HG02973 (cell line): Measurements from ENCODE around the gene STAG1.
A peak's percentile ranks its signal among the peaks of the same experiment; 100 is the strongest.
"Not testable (repeated sequence)": the region's sequence is repeated elsewhere in the genome, so short reads cannot be mapped to it uniquely, and the experiment has no call there.

Experiments
- ATAC-seq: cut with Tn5 transposase; IDR thresholded peaks from one replicate; pipeline ENCODE4 v1.9.1; 2021; ENCODE audit warnings: moderate library complexity; ENCODE audit not compliant: unreplicated experiment

Gene STAG1

DNA sequence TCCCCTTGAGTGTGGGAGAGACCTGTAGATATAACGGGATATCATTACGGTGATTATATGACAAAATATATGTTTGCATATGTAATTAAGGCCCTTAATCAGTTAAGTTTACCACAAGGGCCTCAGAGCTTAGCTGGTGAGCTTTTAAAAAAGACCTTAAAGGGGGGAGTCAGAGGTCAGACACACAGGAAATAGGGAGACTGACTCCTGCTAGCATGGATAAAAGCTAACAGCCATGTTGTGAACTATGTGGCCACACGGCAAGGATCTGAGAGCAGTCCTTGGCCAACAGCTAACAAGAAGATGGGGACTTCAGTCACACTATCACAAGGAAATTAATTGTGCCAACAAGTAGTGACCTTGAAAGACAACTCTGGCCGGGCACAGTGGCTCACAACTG lies 3.1 kb downstream of the STAG1 start:
- no peak for ATAC-seq

GRCh38 chr3:136745916-136746315 lies 6.3 kb downstream of the STAG1 start:
- no peak for ATAC-seq

DNA sequence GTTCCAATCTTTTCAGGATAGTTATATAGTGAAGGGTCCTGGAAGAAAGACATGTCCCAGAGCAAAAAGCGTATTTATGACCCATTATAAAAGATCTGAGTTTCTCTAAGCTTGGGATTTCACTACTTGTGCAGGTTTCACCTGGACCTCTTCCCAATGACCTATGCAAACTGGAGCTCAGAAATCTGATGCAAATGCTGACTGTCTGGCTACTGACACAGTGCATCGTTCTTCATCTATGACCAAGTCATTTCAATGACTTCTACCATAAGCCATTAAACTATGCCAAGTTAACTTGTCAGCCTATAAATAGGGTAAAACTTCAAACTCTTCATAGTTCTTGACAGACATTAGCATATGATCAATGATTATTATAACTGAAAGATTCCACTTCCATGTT lies 11.1 kb downstream of the STAG1 start:
- no peak for ATAC-seq

- no peak for ATAC-seq
Observed at GRCh38 chr3:136740351-136740958, 11.7 kb downstream of the STAG1 start.

DNA sequence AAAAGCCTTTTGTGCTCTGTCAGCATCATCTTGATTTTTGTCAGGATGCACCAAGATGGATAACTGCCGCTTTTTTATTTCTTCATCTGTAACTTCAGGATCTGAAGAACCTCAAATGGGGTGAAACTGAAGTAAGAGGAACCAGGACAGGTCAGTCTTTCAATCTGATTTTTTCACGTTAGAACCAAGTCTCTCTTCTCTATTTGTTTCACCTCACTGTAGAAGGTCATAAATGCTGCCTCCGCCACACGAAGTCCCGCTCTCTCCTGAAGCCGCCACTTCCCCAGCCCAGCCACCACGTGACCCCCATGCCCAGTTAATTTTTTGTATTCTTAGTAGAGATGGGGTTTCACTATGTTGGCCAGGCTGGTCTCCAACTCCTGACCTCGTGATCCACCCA lies 15.2 kb downstream of the STAG1 start:
- ATAC-seq: not testable (repeated sequence)

- no peak for ATAC-seq
Observed at GRCh38 chr3:136735103-136735502, 17.1 kb downstream of the STAG1 start.

- no peak for ATAC-seq
Observed at GRCh38 chr3:136734382-136735070, 17.7 kb downstream of the STAG1 start.

DNA sequence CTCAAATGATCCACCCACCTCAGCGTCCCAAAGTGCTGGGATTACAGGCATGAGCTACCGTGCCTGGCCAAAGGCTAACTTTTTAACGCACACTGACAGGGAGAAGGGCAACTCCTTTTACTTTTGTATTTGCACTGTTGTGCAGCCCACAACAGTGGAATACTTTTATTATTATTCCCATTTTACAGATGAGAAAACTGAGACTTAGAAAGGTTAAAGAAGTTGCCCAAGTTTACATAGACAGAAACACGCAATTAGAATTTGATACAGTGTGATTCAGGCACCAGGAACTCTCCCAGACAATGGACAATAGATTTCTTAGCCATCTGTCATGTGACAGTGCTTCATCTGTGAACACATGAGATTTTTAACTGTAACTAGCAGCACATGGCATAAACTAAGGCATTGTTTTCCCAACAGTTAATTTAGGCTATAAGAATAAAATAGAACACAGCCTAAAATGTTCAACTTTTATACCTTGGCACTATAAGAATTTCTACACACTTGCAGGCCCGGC lies 18.8 kb downstream of the STAG1 start:
- ATAC-seq: no peak

DNA sequence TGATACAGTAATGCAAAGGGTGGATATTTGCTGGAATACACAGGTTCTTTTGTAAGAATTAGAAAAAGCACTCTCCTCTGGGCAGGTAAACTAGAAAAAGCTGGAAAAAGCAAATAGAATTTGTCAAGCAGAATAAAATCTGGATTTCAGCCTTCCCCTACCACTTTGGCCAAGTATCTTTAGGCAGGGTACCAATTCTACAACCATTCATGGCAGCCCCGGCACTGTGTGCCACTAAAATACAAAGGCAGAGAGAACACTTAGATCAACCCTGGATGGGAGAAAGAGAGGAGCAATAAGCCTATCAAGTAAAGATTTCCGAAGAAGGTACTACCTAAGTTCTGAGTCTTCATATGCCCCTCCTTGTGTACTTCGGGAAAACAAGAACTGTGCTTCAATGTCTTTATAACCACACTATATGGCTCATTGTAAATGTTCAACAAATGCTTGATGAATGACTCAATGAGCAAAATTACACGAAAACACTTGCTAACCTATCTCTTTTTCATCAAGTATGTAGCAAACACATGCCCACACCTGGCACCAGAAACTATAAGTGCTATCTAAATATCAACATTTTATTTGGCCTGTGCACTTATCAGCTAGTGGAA lies 20.8 kb downstream of the STAG1 start:
- no peak for ATAC-seq

DNA sequence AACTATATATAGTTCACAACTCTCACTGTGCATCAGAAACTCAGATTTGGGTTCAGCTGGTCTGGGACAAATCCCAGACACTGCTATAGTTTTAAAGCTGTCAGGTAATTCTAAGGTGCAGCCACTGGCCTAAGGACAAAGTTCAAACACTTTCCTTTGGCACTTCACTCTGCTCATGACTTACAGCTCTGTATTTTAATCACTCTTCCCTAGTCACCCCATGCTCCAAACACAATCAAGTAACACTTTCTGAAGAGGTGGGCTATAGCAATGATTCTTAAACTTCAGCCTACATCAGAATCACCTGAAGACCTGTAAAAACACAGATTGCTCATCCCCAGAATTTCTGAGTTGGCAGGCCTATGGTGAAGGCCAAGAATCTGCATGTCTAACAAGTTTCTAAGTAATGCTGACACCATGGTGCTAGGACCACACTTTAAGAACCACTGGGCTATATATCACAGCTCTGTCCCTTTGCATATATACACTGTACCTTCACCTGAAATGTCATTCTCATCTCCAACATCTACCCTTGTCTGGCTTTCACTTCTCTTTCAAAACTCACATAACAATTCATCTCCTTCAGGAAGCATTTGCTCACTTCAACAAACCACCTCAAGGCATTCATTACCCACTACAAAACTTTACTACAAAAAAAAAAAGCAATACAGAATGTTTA lies 21.4 kb downstream of the STAG1 start:
- ATAC-seq: peak; percentile 52

- ATAC-seq: no peak
Observed at GRCh38 chr3:136728918-136729317, 23.3 kb downstream of the STAG1 start.

GRCh38 chr3:136728473-136728872 lies 23.7 kb downstream of the STAG1 start:
- peak; percentile 62 for ATAC-seq

DNA sequence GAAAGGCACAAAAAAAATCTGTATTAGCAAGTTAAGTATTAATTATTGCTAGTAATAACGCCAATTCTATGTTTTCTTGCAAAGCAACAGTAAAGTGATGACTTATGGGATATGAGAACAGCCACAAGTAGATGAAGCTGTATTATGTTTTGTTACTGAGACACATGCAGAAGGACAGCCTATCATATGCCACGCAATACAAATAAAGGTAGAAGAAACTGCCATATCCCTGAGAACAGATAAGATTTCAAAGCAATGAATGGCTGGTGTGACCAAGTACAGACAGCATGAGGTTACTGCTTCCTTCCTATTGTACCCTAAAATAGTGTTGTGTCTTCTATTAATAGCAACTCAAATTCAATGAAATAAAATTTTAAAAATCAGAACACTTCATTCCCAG lies 26.7 kb downstream of the STAG1 start:
- no peak for ATAC-seq

DNA sequence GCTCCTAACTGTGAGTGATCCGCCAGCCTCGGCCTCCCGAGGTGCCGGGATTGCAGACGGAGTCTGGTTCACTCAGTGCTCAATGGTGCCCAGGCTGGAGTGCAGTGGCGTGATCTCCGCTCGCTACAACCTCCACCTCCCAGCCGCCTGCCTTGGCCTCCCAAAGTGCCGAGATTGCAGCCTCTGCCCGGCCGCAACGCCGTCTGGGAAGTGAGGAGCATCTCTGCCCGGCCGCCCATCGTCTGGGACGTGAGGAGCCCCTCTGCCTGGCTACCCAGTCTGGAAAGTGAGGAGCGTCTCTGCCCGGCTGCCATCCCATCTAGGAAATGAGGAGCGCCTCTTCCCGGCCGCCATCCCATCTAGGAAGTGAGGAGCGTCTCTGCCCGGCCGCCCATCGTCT lies 29.3 kb downstream of the STAG1 start:
- ATAC-seq: not testable (repeated sequence)

GRCh38 chr3:136722399-136722798 lies 29.8 kb downstream of the STAG1 start:
- ATAC-seq: not testable (repeated sequence)

DNA sequence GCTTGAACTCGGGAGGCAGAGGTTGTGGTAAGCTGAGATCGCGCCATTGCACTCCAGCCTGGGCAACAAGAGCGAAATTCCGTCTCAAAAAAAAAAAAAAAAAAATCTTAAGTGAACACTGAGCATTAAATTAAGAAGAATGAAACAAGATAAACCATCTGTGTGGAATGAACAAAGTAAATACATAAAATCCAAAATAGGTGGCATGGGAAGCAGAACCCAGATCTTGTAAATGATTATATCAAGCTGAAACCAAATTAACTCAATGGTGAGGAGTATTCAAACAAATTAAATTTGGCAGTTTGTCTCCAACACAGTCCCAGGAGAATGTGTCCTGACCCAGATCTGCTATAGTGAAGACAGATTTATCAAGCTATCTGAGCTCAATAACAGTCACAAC lies 32.1 kb downstream of the STAG1 start:
- ATAC-seq: no peak

DNA sequence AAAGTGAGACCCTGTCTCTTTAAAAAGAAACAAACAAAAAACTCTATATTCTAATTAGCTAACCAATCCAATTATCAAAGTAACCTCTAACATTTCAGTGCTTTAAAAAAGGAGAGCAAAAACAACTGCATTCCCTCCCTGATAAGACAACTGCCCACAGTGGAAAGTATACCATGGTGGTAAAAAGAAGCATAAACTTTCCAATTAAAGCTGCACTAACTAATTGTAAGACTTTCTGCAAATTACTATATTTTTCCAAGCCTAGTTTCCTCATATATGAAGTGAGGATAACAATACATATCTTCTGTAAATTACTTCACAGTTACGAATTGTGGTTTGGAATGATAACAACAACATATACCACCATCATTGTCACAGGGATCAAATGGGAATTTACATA lies 35.5 kb downstream of the STAG1 start:
- no peak for ATAC-seq

GRCh38 chr3:136714020-136714419 lies 38.2 kb downstream of the STAG1 start:
- no peak for ATAC-seq

DNA sequence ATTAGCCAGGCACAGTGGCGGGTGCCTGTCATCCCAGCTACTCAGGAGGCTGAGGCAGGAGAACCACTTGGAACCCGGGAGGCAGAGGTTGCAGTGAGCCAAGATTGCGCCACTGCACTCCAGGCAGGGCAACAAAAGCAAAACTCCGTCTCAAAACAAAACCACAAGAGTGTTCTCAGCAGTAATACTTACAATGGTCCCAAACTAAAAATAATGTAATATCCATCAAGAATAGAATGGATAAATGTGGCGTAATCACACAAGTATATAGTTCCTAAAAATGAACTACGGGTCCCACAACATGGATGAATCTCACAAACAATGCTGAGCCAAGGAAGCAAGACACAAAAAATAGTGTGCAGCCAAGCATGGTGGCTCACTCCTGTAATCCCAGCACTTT lies 39.2 kb downstream of the STAG1 start:
- no peak for ATAC-seq

DNA sequence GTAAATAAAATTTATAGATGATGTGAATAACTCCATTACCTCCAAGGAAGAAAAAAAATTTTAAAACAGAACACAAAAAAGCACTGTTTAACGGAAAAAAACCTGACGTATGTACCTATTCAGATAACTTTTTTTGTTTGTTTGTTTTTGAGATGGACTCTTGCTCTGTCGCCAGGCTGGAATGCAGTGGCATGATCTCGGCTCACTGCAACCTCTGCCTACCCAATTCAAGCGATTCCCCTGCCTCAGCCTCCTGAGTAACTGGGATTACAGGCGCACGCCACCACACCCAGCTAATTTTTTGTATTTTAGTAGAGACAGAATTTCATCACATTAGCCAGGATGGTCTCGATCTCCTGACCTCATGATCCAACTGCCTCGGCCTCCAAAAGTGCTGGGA lies 40.3 kb downstream of the STAG1 start:
- not testable (repeated sequence) for ATAC-seq

- ATAC-seq: no peak
Observed at GRCh38 chr3:136711277-136711676, 40.9 kb downstream of the STAG1 start.

DNA sequence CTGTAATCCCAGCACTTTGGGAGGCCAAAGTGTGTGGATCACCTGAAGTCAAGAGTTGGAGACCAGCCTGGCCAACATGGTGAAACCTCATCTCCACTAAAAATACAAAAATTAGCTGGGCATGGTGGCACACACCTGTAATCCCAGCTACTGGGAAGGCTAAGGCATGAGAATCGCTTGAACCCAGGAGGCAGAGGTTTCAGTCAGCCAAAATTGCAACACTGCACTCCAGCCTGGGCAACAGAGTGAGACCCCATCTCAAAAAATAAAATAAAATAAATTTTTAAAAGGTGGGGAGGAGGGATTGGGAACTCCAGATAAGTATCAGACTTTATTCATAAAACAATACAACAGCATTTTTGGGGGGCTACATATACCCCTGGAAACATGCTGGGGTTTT lies 42.4 kb downstream of the STAG1 start:
- not testable (repeated sequence) for ATAC-seq
